ENCODE results near the gene BLNK. TPM values are rescaled to one million over a fixed set of nuclear protein-coding genes. Genes with fewer than 3 reads are reported as not detected.

The BLNK gene
- total and polyA plus RNA-seq, 2 experiments from 2014 or later = not detected

DNA sequence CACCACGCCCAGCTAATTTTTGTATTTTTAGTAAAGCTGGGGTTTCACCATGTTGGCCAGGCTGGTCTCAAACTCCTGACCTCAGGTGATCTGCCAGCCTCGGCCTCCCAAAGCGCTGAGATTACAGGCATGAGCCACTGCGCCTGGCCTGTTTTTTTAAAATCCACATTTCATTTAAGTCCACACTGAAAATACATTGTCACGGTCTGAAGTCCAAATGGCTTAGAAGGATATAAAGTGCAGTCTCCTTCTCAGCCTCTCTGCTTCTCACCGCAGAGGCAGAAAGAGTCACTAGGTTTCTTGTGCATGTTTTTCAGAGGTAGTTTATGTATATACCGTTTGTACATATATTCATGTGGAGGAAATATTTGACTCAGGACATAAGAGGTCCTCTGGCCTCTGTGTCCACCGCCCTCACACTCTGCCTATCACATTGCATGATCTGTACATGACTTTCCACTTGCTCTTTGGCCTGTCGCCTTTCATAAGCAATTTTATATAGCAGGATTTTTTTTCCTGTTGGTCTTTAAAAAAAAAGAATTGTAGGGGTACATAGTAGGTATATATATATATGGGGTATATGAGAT is 42.9 kb downstream of the BLNK start:
- 68 to 72% methylated on average over 9 of the region's 9 CpGs for WGBS, 2 experiments (ENCODE audit: low coverage in 1 of 2, low lambda C conversion rate in 2 of 2, missing lambda C conversion rate in 2 of 2)
- no peaks in the 10 kb centered on the region for H3K9me2 ChIP-seq (ENCODE audit: insufficient read depth)
- H3F3A ChIP-seq (ENCODE audit: insufficient read depth) = no peaks in the 10 kb centered on the region
- in situ Hi-C loops (cut with MboI) = no loop called here
- H3K36me3 ChIP-seq (ENCODE audit: low read depth) = no peaks in the 10 kb centered on the region
- H3K79me2 ChIP-seq (ENCODE audit: insufficient read depth) = no peaks in the 10 kb centered on the region
- no peaks in the 10 kb centered on the region for H3K4me1 ChIP-seq (ENCODE audit: insufficient read depth)
- H3K27me3 ChIP-seq (replicated peaks; ENCODE audit: insufficient read depth) = no peaks in the 10 kb centered on the region
- H4K20me1 ChIP-seq (ENCODE audit: insufficient read depth) = no peaks in the 10 kb centered on the region
- H3K4me2 ChIP-seq (ENCODE audit: unreplicated experiment) = no peak overlapping the region
- no peak overlapping the region for H3K27ac ChIP-seq
- no peak overlapping the region for H3K9ac ChIP-seq
- H3K4me3 ChIP-seq = no peak overlapping the region
- no peaks in the 10 kb centered on the region for H3K9me3 ChIP-seq (ENCODE audit: low read depth)
- DNase-seq = no peak
- no peak for TF ChIP-seq EZH2 (IDR thresholded peaks at IDR 0.05; ENCODE audit: insufficient read depth, poor library complexity, severe bottlenecking)
- TF ChIP-seq EZH2phosphoT487 (IDR thresholded peaks at IDR 0.05; ENCODE audit: insufficient read depth, low read depth) = no peak
- H2AFZ ChIP-seq = no peak overlapping the region

DNA sequence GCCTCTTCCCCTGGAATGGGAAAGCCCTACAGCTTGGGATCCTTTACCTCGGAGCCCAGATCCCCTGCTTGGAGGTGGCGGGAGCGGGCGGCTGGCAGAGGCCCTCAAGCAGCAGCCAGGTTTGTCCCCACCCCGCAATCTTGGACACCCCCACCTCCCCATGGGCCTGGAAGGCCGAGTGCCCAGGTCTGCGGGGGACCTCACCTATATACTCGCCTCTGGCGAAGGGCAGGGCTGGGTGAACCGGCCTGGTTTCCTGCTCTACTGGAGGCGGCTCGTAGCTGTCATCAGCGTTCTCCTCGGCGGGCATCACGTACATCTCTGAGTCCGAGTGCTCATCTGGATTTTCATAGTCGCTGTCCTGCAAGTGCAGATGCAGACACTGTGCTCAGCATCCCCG is 44.2 kb downstream of the BLNK start:
- no peaks in the 10 kb centered on the region for H3K79me2 ChIP-seq (ENCODE audit: insufficient read depth)
- no peaks in the 10 kb centered on the region for H3K27me3 ChIP-seq (replicated peaks; ENCODE audit: insufficient read depth)
- no peaks in the 10 kb centered on the region for H3K36me3 ChIP-seq (ENCODE audit: low read depth)
- in situ Hi-C loops (cut with MboI) = no loop called here
- no peaks in the 10 kb centered on the region for H4K20me1 ChIP-seq (ENCODE audit: insufficient read depth)
- no peaks in the 10 kb centered on the region for H3K9me2 ChIP-seq (ENCODE audit: insufficient read depth)
- TF ChIP-seq EZH2 (IDR thresholded peaks at IDR 0.05; ENCODE audit: insufficient read depth, poor library complexity, severe bottlenecking) (no peak), EZH2phosphoT487 (IDR thresholded peaks at IDR 0.05; ENCODE audit: insufficient read depth, low read depth) (no peak)
- H2AFZ ChIP-seq = no peak overlapping the region
- H3K27ac ChIP-seq = no peak overlapping the region
- H3K9me3 ChIP-seq (ENCODE audit: low read depth) = no peaks in the 10 kb centered on the region
- H3K9ac ChIP-seq = no peak overlapping the region
- no peak for DNase-seq
- no peak overlapping the region for H3K4me2 ChIP-seq (ENCODE audit: unreplicated experiment)
- H3K4me1 ChIP-seq (ENCODE audit: insufficient read depth) = no peaks in the 10 kb centered on the region
- 69 to 70% methylated on average over 19 of the region's 19 CpGs for WGBS, 2 experiments (ENCODE audit: low coverage in 1 of 2, low lambda C conversion rate in 2 of 2, missing lambda C conversion rate in 2 of 2)
- no peak overlapping the region for H3K4me3 ChIP-seq
- no peaks in the 10 kb centered on the region for H3F3A ChIP-seq (ENCODE audit: insufficient read depth)

- Histone ChIP-seq H3K9ac (no peak overlapping the region), H2AFZ (no peak overlapping the region), H3K4me2 (ENCODE audit: unreplicated experiment) (no peak overlapping the region), H3K9me3 (ENCODE audit: low read depth) (no peaks in the 10 kb centered on the region), H3K79me2 (ENCODE audit: insufficient read depth) (no peaks in the 10 kb centered on the region), H3K36me3 (ENCODE audit: low read depth) (no peaks in the 10 kb centered on the region), H4K20me1 (ENCODE audit: insufficient read depth) (no peaks in the 10 kb centered on the region), H3K4me3 (no peak overlapping the region), H3K4me1 (ENCODE audit: insufficient read depth) (no peaks in the 10 kb centered on the region), H3K27ac (no peak overlapping the region), H3K27me3 (replicated peaks; ENCODE audit: insufficient read depth) (no peaks in the 10 kb centered on the region; the same call in 1 of the 2 replicates), H3F3A (ENCODE audit: insufficient read depth) (no peaks in the 10 kb centered on the region), H3K9me2 (ENCODE audit: insufficient read depth) (no peaks in the 10 kb centered on the region)
- DNase-seq = no peak
- TF ChIP-seq EZH2phosphoT487 (IDR thresholded peaks at IDR 0.05; ENCODE audit: insufficient read depth, low read depth) = no peak
- no peak for TF ChIP-seq EZH2 (IDR thresholded peaks at IDR 0.05; ENCODE audit: insufficient read depth, poor library complexity, severe bottlenecking)
- in situ Hi-C loops (cut with MboI) = no loop called here
- WGBS, 2 experiments (ENCODE audit: low coverage in 1 of 2, low lambda C conversion rate in 2 of 2, missing lambda C conversion rate in 2 of 2) = 57 to 64% methylated on average over 6 of the region's 6 CpGs
Measured at GRCh38 chr10:96225119-96225518, 46.2 kb downstream of the BLNK start.

DNA sequence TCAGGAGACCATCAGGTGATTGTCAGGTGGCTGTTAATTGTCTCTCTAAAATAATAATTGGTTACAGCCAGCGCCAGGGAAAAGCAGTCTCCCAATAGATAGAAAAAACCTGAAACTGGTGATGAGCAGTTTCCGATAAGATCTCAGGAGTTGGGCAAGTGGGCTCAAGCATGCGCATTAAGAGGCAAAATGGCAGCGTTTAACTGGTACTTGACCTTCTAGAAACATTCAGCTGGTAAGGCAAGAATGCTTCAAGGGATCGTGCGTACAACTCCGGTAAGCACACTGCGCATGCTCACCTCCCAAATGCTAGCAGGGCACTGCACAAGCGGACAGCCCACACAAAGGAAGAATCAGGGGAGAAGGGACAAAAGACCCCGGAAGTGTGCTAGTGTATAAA is 48.5 kb downstream of the BLNK start:
- H2AFZ ChIP-seq = no peak overlapping the region
- no peaks in the 10 kb centered on the region for H3K4me1 ChIP-seq (ENCODE audit: insufficient read depth)
- no peaks in the 10 kb centered on the region for H3K36me3 ChIP-seq (ENCODE audit: low read depth)
- H3F3A ChIP-seq (ENCODE audit: insufficient read depth) = no peaks in the 10 kb centered on the region
- 71 to 77% methylated on average over 10 of the region's 10 CpGs for WGBS, 2 experiments (ENCODE audit: low coverage in 1 of 2, low lambda C conversion rate in 2 of 2, missing lambda C conversion rate in 2 of 2)
- no peaks in the 10 kb centered on the region for H3K9me3 ChIP-seq (ENCODE audit: low read depth)
- no peaks in the 10 kb centered on the region for H3K9me2 ChIP-seq (ENCODE audit: insufficient read depth)
- TF ChIP-seq EZH2 (IDR thresholded peaks at IDR 0.05; ENCODE audit: insufficient read depth, poor library complexity, severe bottlenecking) = no peak
- no peak for TF ChIP-seq EZH2phosphoT487 (IDR thresholded peaks at IDR 0.05; ENCODE audit: insufficient read depth, low read depth)
- no peak overlapping the region for H3K4me3 ChIP-seq
- H3K79me2 ChIP-seq (ENCODE audit: insufficient read depth) = no peaks in the 10 kb centered on the region
- no peak overlapping the region for H3K27ac ChIP-seq
- H3K4me2 ChIP-seq (ENCODE audit: unreplicated experiment) = no peak overlapping the region
- H4K20me1 ChIP-seq (ENCODE audit: insufficient read depth) = no peaks in the 10 kb centered on the region
- DNase-seq = no peak
- H3K27me3 ChIP-seq (replicated peaks; ENCODE audit: insufficient read depth) = no peaks in the 10 kb centered on the region; the same call in 1 of the 2 replicates
- in situ Hi-C loops (cut with MboI) = no loop called here
- H3K9ac ChIP-seq = no peak overlapping the region

Measured in GM23248 (cell line).